Caco-2 (cell line): Measurements from ENCODE around the gene APP. TPM values are rescaled to one million over a fixed set of nuclear protein-coding genes. Genes with fewer than 3 reads are reported as not detected.

Experiments
- BruUV-seq: library from RNA; stranded (reverse); fragments of 400-500 nt; replicated peaks from 2 replicates; lab custom pipeline; 2021; lab: Mats Ljungman, UMichigan
- CTCF ChIA-PET: fragments of 300-600 bp; sonication (Branson Sonifier 250); formaldehyde crosslinking; loops from one replicate; lab custom pipeline; 2022; ENCODE audit warnings: antibody characterized with exemption; lab: Charles Lee
- POLR2A ChIA-PET: fragments of 300-600 bp; sonication (Branson Sonifier 250); formaldehyde crosslinking; loops from one replicate; lab custom pipeline; 2022; ENCODE audit warnings: antibody characterized with exemption; lab: Charles Lee
- DNase-seq, 2 experiments: peaks; one replicate each; pipeline versions ENCODE4 v3.0.0 to v3.0.0-alpha.2; 2020 to 2022
- H3K27me3 ChIP-seq: replicated peaks from 2 replicates; pipeline ENCODE4 v1.6.0; 2011; ENCODE audit warnings: low read length; ENCODE audit not compliant: control insufficient read depth, insufficient read depth
- H3K36me3 ChIP-seq: 2 replicates; pipeline ENCODE4 v1.5.1; 2011; ENCODE audit warnings: low read length; ENCODE audit not compliant: control insufficient read depth, insufficient read depth
- H3K4me1 ChIP-seq: fragments of 250-450 bp; sonication (Bioruptor Pico); 2 replicates; pipeline ENCODE4 v1.5.1; 2020; ENCODE audit warnings: mild to moderate bottlenecking
- H3K4me3 ChIP-seq: 2 replicates; pipeline ENCODE4 v1.5.1; 2011; ENCODE audit warnings: low read depth, mild to moderate bottlenecking, control low read depth, low read length
- H3K9me3 ChIP-seq: fragments of 250-450 bp; sonication (Bioruptor Pico); 2 replicates; pipeline ENCODE4 v1.5.1; 2020; ENCODE audit warnings: mild to moderate bottlenecking, moderate library complexity
- H3K27ac Mint-ChIP-seq: one replicate; pipeline ENCODE4 v1.8.0; 2022; ENCODE audit warnings: mixed read lengths; ENCODE audit not compliant: unreplicated experiment
- H3K27me3 Mint-ChIP-seq: one replicate; pipeline ENCODE4 v1.8.0; 2022; ENCODE audit warnings: mixed read lengths; ENCODE audit not compliant: insufficient read depth, unreplicated experiment
- H3K36me3 Mint-ChIP-seq: one replicate; pipeline ENCODE4 v1.8.0; 2022; ENCODE audit warnings: mild to moderate bottlenecking, mixed read lengths; ENCODE audit not compliant: insufficient read depth, unreplicated experiment
- H3K4me1 Mint-ChIP-seq: one replicate; pipeline ENCODE4 v1.8.0; 2022; ENCODE audit warnings: low read depth, mixed read lengths; ENCODE audit not compliant: unreplicated experiment
- H3K4me3 Mint-ChIP-seq: one replicate; pipeline ENCODE4 v1.8.0; 2022; ENCODE audit warnings: mild to moderate bottlenecking, moderate library complexity, mixed read lengths; ENCODE audit not compliant: unreplicated experiment
- H3K9me3 Mint-ChIP-seq: one replicate; pipeline ENCODE4 v1.8.0; 2022; ENCODE audit warnings: mixed read lengths; ENCODE audit not compliant: unreplicated experiment
- CTCF ChIP-seq, 2 experiments: fragments of 200-600 bp in 1 of 2; IDR thresholded peaks; 1 replicate in 1 of 2; 2 replicates in 1 of 2; pipeline versions ENCODE4 v1.5.1 to v1.8.0; 2011 to 2022; ENCODE audit warnings: antibody characterized with exemption in 1 of 2, control low read depth in 1 of 2, inconsistent platforms in 1 of 2, low read depth in 1 of 2, low read length in 1 of 2, mild to moderate bottlenecking in 1 of 2, moderate library complexity in 1 of 2; ENCODE audit not compliant: insufficient read depth in 1 of 2, severe bottlenecking in 1 of 2, unreplicated experiment in 1 of 2
- intact Hi-C: fragments of 100-400 bp; cut with micrococcal nuclease; formaldehyde crosslinking; loops from one replicate; pipeline ENCODE4 v1.10.0; 2022; ENCODE audit not compliant: unreplicated experiment
- total RNA-seq: library from RNA; stranded (reverse); gene quantifications from 2 replicates; pipeline ENCODE4 v1.2.3, GENCODE V29; 2022

APP gene
- total RNA-seq, 1 experiment from 2014 or later, result 331 TPM

DNA sequence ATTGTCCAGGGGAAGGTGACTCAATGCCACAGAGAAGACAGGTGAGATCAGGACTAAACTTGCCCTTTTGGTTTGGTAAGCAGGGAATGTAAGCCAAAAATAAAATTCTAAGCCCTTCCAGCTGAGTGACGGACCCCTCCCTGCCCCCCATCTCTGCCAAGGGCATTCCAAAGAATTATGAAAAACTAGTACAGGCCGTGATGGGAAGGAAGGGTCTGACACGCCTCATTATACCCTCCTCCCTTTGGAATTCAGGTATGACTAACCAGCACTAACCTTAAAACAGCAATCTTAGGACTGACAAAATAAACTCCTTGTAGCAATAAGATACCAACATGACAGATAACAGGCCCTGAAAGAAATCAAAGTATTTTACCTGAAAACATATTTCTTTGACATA is 336.2 kb downstream of the APP start:
- H3K4me3 ChIP-seq, result no peak overlapping the region
- H3K4me1 ChIP-seq, result no peaks in the 10 kb centered on the region
- H3K4me3 Mint-ChIP-seq, result no peak overlapping the region
- ChIA-PET POLR2A (no interaction called here), CTCF (no interaction called here)
- H3K27ac Mint-ChIP-seq, result no peak overlapping the region
- no peaks in the 10 kb centered on the region for H3K27me3 ChIP-seq
- H3K9me3 ChIP-seq, result no peaks in the 10 kb centered on the region; the same call in 1 of the 2 replicates
- H3K4me1 Mint-ChIP-seq, result no peaks in the 10 kb centered on the region
- no peaks in the 10 kb centered on the region for H3K36me3 ChIP-seq
- peaks cover 2% of the 10 kb centered on the region for H3K27me3 Mint-ChIP-seq
- BruUV-seq, result no TSS peak
- no peak for DNase-seq
- TF ChIP-seq CTCF (IDR thresholded peaks at IDR 0.05; ENCODE audit: insufficient read depth in 1 of 2, low read depth in 1 of 2, low read length in 1 of 2, severe bottlenecking in 1 of 2, unreplicated experiment in 1 of 2), result no peak
- intact Hi-C loops, result no loop called here
- H3K9me3 Mint-ChIP-seq, result peaks cover 23% of the 10 kb centered on the region
- H3K36me3 Mint-ChIP-seq, result no peaks in the 10 kb centered on the region

GRCh38 chr21:25831300-25831960 is 339.1 kb downstream of the APP start:
- ChIA-PET POLR2A (no interaction called here), CTCF (no interaction called here)
- peaks cover 7% of the 10 kb centered on the region for H3K27me3 Mint-ChIP-seq
- H3K36me3 ChIP-seq, result no peaks in the 10 kb centered on the region
- intact Hi-C loops, result no loop called here
- H3K4me1 ChIP-seq, result no peaks in the 10 kb centered on the region
- no peak overlapping the region for H3K4me3 ChIP-seq
- H3K4me3 Mint-ChIP-seq, result no peak overlapping the region
- H3K9me3 ChIP-seq, result no peaks in the 10 kb centered on the region; the same call in 1 of the 2 replicates
- DNase-seq, result no peak
- BruUV-seq, result no TSS peak
- H3K4me1 Mint-ChIP-seq, result no peaks in the 10 kb centered on the region
- H3K9me3 Mint-ChIP-seq, result peaks cover 15% of the 10 kb centered on the region
- H3K27me3 ChIP-seq, result no peaks in the 10 kb centered on the region
- no peak overlapping the region for H3K27ac Mint-ChIP-seq
- no peak for TF ChIP-seq CTCF (IDR thresholded peaks at IDR 0.05; ENCODE audit: insufficient read depth in 1 of 2, low read depth in 1 of 2, low read length in 1 of 2, severe bottlenecking in 1 of 2, unreplicated experiment in 1 of 2)
- H3K36me3 Mint-ChIP-seq, result no peaks in the 10 kb centered on the region
